Measurements from ENCODE around the gene DRG1. TPM values are rescaled to one million over a fixed set of nuclear protein-coding genes. Genes with fewer than 3 reads are reported as not detected.

The DRG1 gene
- total RNA-seq, 1 experiment from 2014 or later, result 79.2 TPM

DNA sequence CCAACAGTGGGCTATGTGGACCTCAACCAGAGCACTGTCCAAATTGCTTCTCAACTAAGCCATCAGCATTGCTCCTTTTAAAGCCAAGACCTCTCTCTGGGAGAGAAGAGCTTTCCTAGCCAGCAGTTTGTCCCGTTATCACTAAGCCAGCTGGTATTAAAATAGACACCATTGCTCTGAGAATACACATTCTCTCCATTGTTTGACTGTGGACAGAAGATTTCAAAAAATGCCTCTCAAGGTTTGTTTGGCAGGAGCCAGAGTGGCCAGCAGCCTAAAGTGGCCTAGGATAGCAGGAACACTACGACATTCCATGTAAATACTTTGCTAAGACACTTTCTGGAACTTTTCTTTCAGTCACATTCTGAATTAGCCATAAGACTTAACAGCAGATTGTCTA is 49.0 kb downstream of the DRG1 start (continued):
- TF ChIP-seq, protein P1, sequence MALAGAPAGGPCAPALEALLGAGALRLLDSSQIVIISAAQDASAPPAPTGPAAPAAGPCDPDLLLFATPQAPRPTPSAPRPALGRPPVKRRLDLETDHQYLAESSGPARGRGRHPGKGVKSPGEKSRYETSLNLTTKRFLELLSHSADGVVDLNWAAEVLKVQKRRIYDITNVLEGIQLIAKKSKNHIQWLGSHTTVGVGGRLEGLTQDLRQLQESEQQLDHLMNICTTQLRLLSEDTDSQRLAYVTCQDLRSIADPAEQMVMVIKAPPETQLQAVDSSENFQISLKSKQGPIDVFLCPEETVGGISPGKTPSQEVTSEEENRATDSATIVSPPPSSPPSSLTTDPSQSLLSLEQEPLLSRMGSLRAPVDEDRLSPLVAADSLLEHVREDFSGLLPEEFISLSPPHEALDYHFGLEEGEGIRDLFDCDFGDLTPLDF (CRISPR knock-in tag; IDR thresholded peaks at IDR 0.05), result no peak
- TF ChIP-seq, protein P2, sequence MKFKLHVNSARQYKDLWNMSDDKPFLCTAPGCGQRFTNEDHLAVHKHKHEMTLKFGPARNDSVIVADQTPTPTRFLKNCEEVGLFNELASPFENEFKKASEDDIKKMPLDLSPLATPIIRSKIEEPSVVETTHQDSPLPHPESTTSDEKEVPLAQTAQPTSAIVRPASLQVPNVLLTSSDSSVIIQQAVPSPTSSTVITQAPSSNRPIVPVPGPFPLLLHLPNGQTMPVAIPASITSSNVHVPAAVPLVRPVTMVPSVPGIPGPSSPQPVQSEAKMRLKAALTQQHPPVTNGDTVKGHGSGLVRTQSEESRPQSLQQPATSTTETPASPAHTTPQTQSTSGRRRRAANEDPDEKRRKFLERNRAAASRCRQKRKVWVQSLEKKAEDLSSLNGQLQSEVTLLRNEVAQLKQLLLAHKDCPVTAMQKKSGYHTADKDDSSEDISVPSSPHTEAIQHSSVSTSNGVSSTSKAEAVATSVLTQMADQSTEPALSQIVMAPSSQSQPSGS (CRISPR knock-in tag; IDR thresholded peaks at IDR 0.05; ENCODE audit: borderline replicate concordance, low read depth), result no peak
- TF ChIP-seq NR2C2 (CRISPR knock-in tag; IDR thresholded peaks at IDR 0.05) (no peak), ZNF263 (CRISPR knock-in tag; IDR thresholded peaks at IDR 0.05; ENCODE audit: low read depth) (no peak), GTF2I (CRISPR knock-in tag; conservative IDR thresholded peaks at IDR 0.05) (no peak), TP53 (CRISPR knock-in tag; IDR thresholded peaks at IDR 0.05) (no peak)
- TF ChIP-seq, protein P3, sequence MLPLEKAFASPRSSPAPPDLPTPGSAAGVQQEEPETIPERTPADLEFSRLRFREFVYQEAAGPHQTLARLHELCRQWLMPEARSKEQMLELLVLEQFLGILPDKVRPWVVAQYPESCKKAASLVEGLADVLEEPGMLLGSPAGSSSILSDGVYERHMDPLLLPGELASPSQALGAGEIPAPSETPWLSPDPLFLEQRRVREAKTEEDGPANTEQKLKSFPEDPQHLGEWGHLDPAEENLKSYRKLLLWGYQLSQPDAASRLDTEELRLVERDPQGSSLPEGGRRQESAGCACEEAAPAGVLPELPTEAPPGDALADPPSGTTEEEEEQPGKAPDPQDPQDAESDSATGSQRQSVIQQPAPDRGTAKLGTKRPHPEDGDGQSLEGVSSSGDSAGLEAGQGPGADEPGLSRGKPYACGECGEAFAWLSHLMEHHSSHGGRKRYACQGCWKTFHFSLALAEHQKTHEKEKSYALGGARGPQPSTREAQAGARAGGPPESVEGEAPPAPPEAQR (CRISPR knock-in tag; IDR thresholded peaks at IDR 0.05), result no peak

DNA sequence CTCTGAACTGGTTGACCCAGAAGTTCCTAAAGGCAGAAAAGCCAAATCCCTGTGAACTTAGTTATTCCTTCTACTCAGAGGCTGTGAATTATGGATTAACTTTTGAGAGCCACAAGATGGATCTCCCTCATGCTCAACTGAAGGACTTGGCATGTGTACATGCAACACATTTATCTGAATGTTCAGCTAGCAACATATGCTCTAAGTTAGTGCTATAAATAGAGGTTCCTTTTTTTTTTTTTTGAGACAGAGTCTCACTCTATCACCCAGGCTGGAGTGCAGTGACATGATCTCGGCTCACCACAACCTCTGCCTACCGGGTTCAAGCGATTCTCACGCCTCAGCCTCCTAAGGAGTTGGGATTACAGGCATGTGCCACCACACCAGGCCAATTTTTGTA is 50.1 kb downstream of the DRG1 start:
- no peaks in the 10 kb centered on the region for H3K27me3 Mint-ChIP-seq (ENCODE audit: low read depth)
- ChIA-PET POLR2A (no interaction called here), CTCF (no interaction called here)
- no peaks in the 10 kb centered on the region for H3K9me3 Mint-ChIP-seq
- TF ChIP-seq ESRRA (CRISPR knock-in tag; IDR thresholded peaks at IDR 0.05; ENCODE audit: borderline replicate concordance) (no peak), JAZF1 (CRISPR knock-in tag; IDR thresholded peaks at IDR 0.05) (no peak), ZNF671 (CRISPR knock-in tag; IDR thresholded peaks at IDR 0.05) (no peak), RORB (CRISPR knock-in tag; IDR thresholded peaks at IDR 0.05) (no peak), PRRX2 (CRISPR knock-in tag; IDR thresholded peaks at IDR 0.05) (no peak), HMGA2 (CRISPR knock-in tag; IDR thresholded peaks at IDR 0.05) (no peak), ZNF219 (CRISPR knock-in tag; IDR thresholded peaks at IDR 0.05; ENCODE audit: borderline replicate concordance) (no peak), ZNF423 (CRISPR knock-in tag; IDR thresholded peaks at IDR 0.05) (no peak), NR2C2 (CRISPR knock-in tag; IDR thresholded peaks at IDR 0.05) (no peak), KAT7 (CRISPR knock-in tag; IDR thresholded peaks at IDR 0.05; ENCODE audit: borderline replicate concordance) (no peak), GABPB1 (CRISPR knock-in tag; IDR thresholded peaks at IDR 0.05) (no peak)
- TF ChIP-seq, protein P4, sequence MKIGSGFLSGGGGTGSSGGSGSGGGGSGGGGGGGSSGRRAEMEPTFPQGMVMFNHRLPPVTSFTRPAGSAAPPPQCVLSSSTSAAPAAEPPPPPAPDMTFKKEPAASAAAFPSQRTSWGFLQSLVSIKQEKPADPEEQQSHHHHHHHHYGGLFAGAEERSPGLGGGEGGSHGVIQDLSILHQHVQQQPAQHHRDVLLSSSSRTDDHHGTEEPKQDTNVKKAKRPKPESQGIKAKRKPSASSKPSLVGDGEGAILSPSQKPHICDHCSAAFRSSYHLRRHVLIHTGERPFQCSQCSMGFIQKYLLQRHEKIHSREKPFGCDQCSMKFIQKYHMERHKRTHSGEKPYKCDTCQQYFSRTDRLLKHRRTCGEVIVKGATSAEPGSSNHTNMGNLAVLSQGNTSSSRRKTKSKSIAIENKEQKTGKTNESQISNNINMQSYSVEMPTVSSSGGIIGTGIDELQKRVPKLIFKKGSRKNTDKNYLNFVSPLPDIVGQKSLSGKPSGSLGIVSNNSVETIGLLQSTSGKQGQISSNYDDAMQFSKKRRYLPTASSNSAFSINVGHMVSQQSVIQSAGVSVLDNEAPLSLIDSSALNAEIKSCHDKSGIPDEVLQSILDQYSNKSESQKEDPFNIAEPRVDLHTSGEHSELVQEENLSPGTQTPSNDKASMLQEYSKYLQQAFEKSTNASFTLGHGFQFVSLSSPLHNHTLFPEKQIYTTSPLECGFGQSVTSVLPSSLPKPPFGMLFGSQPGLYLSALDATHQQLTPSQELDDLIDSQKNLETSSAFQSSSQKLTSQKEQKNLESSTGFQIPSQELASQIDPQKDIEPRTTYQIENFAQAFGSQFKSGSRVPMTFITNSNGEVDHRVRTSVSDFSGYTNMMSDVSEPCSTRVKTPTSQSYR (CRISPR knock-in tag; IDR thresholded peaks at IDR 0.05), result no peak
- TF ChIP-seq, protein P5, sequence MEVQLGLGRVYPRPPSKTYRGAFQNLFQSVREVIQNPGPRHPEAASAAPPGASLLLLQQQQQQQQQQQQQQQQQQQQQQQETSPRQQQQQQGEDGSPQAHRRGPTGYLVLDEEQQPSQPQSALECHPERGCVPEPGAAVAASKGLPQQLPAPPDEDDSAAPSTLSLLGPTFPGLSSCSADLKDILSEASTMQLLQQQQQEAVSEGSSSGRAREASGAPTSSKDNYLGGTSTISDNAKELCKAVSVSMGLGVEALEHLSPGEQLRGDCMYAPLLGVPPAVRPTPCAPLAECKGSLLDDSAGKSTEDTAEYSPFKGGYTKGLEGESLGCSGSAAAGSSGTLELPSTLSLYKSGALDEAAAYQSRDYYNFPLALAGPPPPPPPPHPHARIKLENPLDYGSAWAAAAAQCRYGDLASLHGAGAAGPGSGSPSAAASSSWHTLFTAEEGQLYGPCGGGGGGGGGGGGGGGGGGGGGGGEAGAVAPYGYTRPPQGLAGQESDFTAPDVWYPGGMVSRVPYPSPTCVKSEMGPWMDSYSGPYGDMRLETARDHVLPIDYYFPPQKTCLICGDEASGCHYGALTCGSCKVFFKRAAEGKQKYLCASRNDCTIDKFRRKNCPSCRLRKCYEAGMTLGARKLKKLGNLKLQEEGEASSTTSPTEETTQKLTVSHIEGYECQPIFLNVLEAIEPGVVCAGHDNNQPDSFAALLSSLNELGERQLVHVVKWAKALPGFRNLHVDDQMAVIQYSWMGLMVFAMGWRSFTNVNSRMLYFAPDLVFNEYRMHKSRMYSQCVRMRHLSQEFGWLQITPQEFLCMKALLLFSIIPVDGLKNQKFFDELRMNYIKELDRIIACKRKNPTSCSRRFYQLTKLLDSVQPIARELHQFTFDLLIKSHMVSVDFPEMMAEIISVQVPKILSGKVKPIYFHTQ (CRISPR knock-in tag; IDR thresholded peaks at IDR 0.05), result no peak
- TF ChIP-seq, protein P6, sequence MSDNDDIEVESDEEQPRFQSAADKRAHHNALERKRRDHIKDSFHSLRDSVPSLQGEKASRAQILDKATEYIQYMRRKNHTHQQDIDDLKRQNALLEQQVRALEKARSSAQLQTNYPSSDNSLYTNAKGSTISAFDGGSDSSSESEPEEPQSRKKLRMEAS (CRISPR knock-in tag; IDR thresholded peaks at IDR 0.05), result no peak
- no peak overlapping the region for H3K27ac Mint-ChIP-seq
- DNase-seq (ENCODE audit: low spot score) (no peak), ATAC-seq (no peak)
- H3K4me3 Mint-ChIP-seq, result no peak overlapping the region
- H3K36me3 Mint-ChIP-seq, result peaks cover 14% of the 10 kb centered on the region
- H3K4me1 Mint-ChIP-seq, result no peaks in the 10 kb centered on the region
